Heart left ventricle (tissue), 13 donors: ENCODE measurements around the gene KIRREL1.

ENCODE experiments used
- POLR2A ChIP-seq, 2 donors: fragments of 450-650 bp; IDR thresholded peaks; one replicate each; pipeline ENCODE4 v1.6.1; 2017; ENCODE audit warnings: antibody characterized with exemption in 2 of 2, mild to moderate bottlenecking in 2 of 2, moderate library complexity in 2 of 2
- TF ChIP-seq, protein P1 (sequence below), 12 donors: fragments of 200-600 bp; sonication (generic) in 4 of 12; IDR thresholded peaks; one replicate each; pipeline versions ENCODE4 v1.5.0 to v1.8.0; 2018 to 2022; ENCODE audit warnings: antibody characterized with exemption in 12 of 12, mild to moderate bottlenecking in 5 of 12
- donor health status: ischemic (EF 13 %, LVEDD 7.1; RV severe dilation, severe dysfunction).
- donor health status: DM: no; HTN: yes; CAD: no.
- donor health status: DM: no; HTN: no; CAD: no.
- donor health status: ischemic (EF 25% LVEDD 6.9; RV normal size, moderate dysfunction).
- donor health status: ischemic (EF 25% LVEDD 5.7; RV mildly dilated, moderate dysfunction).
- donor health status: ischemic (EF 35%, LVEDD 5.7; RV mildly dilated, moderate dysfunction).
- donor health status: nonischemic (EF 11% LVEDD 7.7; RV severe dilation, severe dysfunction).
- donor health status: DM: yes; HTN: yes; CAD: no.
- donor health status: PGD.
- donor health status: ischemic (EF 29% LVEDD 5.4; RV normal size, mild dysfunction).
- donor health status: nonischemic (EF 23%, LVEDD 6.1; RV moderate dilation, normal function).

DNA sequence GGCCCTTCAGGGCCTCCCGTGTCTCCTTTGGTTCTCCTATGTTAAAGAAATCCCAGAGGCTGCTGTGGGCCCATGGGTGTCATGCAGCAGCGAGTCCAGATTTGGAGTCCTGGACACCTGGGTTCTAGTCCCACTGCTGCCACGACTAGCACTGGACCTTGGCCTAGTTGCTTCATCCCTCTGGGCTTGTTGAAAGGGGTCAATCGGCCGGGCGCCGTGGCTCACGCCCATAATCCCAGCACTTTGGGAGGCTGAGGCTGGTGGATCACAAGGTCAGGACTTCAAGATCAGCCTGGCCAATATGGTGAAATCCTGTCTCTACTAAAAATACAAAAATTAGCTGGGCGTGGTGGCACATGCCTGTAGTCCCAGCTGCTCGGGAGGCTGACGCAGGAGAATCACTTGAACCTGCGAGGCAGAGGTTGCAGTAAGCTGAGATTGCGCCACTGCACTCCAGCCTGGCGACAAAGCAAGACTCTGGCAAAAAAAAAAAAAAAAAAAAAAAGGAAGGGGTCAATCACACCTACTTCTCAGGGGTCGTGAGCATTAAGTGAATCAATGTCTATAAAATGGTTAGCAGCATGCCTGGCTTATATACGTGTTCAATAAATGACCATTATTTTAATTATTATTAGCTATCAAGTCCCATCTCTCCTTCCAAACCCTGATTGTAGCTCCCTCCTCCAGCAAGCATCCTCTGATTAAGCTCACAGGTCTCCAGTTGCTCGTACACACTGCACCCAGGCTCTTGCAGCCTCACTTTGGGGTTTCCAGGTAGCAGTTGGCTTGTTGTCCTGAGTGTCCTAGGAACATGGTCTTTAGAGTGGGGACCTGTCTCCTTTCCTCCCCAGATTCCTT, 43.8 kb downstream of the KIRREL1 start:
- no peak for TF ChIP-seq POLR2A (IDR thresholded peaks at IDR 0.05)
- TF ChIP-seq, protein P1, sequence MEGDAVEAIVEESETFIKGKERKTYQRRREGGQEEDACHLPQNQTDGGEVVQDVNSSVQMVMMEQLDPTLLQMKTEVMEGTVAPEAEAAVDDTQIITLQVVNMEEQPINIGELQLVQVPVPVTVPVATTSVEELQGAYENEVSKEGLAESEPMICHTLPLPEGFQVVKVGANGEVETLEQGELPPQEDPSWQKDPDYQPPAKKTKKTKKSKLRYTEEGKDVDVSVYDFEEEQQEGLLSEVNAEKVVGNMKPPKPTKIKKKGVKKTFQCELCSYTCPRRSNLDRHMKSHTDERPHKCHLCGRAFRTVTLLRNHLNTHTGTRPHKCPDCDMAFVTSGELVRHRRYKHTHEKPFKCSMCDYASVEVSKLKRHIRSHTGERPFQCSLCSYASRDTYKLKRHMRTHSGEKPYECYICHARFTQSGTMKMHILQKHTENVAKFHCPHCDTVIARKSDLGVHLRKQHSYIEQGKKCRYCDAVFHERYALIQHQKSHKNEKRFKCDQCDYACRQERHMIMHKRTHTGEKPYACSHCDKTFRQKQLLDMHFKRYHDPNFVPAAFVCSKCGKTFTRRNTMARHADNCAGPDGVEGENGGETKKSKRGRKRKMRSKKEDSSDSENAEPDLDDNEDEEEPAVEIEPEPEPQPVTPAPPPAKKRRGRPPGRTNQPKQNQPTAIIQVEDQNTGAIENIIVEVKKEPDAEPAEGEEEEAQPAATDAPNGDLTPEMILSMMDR (IDR thresholded peaks at IDR 0.05), result no peak
